HepG2 (cell line): ENCODE data around the gene DDHD1. TPM values are rescaled to one million over a fixed set of nuclear protein-coding genes. Genes with fewer than 3 reads are reported as not detected.

Source experiments
- ATAC-seq: fragments of 200-7000 bp; cut with Tn5 transposase; 3 replicates; pipeline ENCODE4 v1.9.1; 2020; ENCODE audit warnings: mild to moderate bottlenecking, moderate library complexity
- BruUV-seq: library from RNA; stranded (reverse); fragments of 400-500 nt; replicated peaks from 2 replicates; lab custom pipeline; 2021; lab: Mats Ljungman, UMichigan
- CTCF ChIA-PET: fragments of 300-600 bp; formaldehyde crosslinking; extraction: SDS; loops from one replicate; lab custom pipeline; 2021; ENCODE audit warnings: low total read pairs, inconsistent platforms, low intra/inter-chr PET ratio; lab: Yijun Ruan, JAX
- POLR2A ChIA-PET: fragments of 350-600 bp; sonication (Branson Sonifier 250); formaldehyde crosslinking; loops from one replicate; lab custom pipeline; 2020; ENCODE audit warnings: antibody characterized with exemption, inconsistent platforms; lab: Yijun Ruan, JAX
- DNase-seq: peaks from one replicate; pipeline ENCODE4 v3.0.0-alpha.2; 2015; ENCODE audit warnings: low spot score
- FAIRE-seq: peaks from 3 replicates; lab custom pipeline; 2011; peaks lifted over from hg19 to GRCh38; lab: Jason Lieb, UNC
- H2AFZ ChIP-seq: one replicate; pipeline ENCODE4 v1.6.1; 2011; ENCODE audit warnings: low read length, inconsistent platforms
- H3K27ac ChIP-seq: fragments of 300-600 bp; 3 replicates; pipeline ENCODE4 v1.8.0; 2011; ENCODE audit warnings: mixed run types, mild to moderate bottlenecking, mixed read lengths, low read length, inconsistent platforms; ENCODE audit not compliant: insufficient read depth; ENCODE audit errors: extremely low read length
- H3K27me3 ChIP-seq, 2 experiments: fragments of 200-600 bp in 1 of 2; 2 replicates in 1 of 2; 3 replicates in 1 of 2; pipeline versions ENCODE4 v1.6.0 to v1.8.0; 2011; ENCODE audit warnings: low read length in 2 of 2, mild to moderate bottlenecking in 2 of 2, moderate library complexity in 2 of 2, inconsistent platforms in 1 of 2; ENCODE audit not compliant: insufficient read depth in 2 of 2, control insufficient read depth in 1 of 2
- H3K36me3 ChIP-seq, 2 experiments: fragments of 200-600 bp in 1 of 2; replicated peaks in 1 of 2; 2 replicates in 1 of 2; 3 replicates in 1 of 2; pipeline versions ENCODE4 v1.5.1 to v1.8.0; 2011; ENCODE audit warnings: low read length in 2 of 2, inconsistent platforms in 1 of 2; ENCODE audit not compliant: insufficient read depth in 2 of 2, control insufficient read depth in 1 of 2
- H3K4me1 ChIP-seq: 2 replicates; pipeline ENCODE4 v1.5.1; 2012; ENCODE audit warnings: low read length, inconsistent platforms; ENCODE audit not compliant: insufficient read depth
- H3K4me2 ChIP-seq: 2 replicates; pipeline ENCODE4 v1.6.0; 2011; ENCODE audit warnings: low read depth, low read length, inconsistent platforms
- H3K4me3 ChIP-seq, 3 experiments: fragments of 200-600 bp in 1 of 3; sonication (generic), shearing (Covaris generic) in 1 of 3; replicated peaks in 1 of 3; 2 replicates each; pipeline ENCODE4 v1.5.1; 2011 to 2016; ENCODE audit warnings: low read length in 3 of 3, inconsistent platforms in 2 of 3, low read depth in 2 of 3, mild to moderate bottlenecking in 2 of 3, control low read depth in 1 of 3, mixed read lengths in 1 of 3; ENCODE audit not compliant: insufficient read depth in 1 of 3
- H3K79me2 ChIP-seq: one replicate; pipeline ENCODE4 v1.6.1; 2011; ENCODE audit warnings: low read length, inconsistent platforms; ENCODE audit not compliant: insufficient read depth
- H3K9ac ChIP-seq: 2 replicates; pipeline ENCODE4 v1.6.0; 2011; ENCODE audit warnings: mild to moderate bottlenecking, low read depth, low read length, inconsistent platforms; ENCODE audit not compliant: insufficient read depth
- H3K9me3 ChIP-seq: 2 replicates; pipeline ENCODE4 v1.5.1; 2012; ENCODE audit warnings: mild to moderate bottlenecking, low read length
- H4K20me1 ChIP-seq: 2 replicates; pipeline ENCODE4 v1.6.0; 2011; ENCODE audit warnings: inconsistent platforms, mild to moderate bottlenecking, low read length, moderate library complexity; ENCODE audit not compliant: insufficient read depth
- CCAR2 ChIP-seq: fragments of 200-400 bp; formaldehyde crosslinking; optimal IDR thresholded peaks from 2 replicates; pipeline ENCODE3; 2018; ENCODE audit warnings: low read depth, mild to moderate bottlenecking, low read length, moderate library complexity
- RAD21 ChIP-seq: fragments of 450-650 bp; formaldehyde crosslinking; IDR thresholded peaks from 2 replicates; pipeline ENCODE4 v1.5.0; 2020; ENCODE audit warnings: mild to moderate bottlenecking
- RNF2 ChIP-seq: fragments of 450-650 bp; conservative IDR thresholded peaks from 2 replicates; pipeline ENCODE4 v1.6.1; 2016; ENCODE audit warnings: low read depth
- STAG1 ChIP-seq: sonication (generic); formaldehyde crosslinking; IDR thresholded peaks from 2 replicates; pipeline ENCODE4 v1.4.0; 2020; ENCODE audit warnings: missing genetic modification reagents
- ZBTB34 ChIP-seq: sonication (generic); formaldehyde crosslinking; IDR thresholded peaks from 2 replicates; pipeline ENCODE4 v1.8.0; 2022; ENCODE audit warnings: mild to moderate bottlenecking, missing genetic modification reagents
- ZNF318 ChIP-seq: sonication (generic); formaldehyde crosslinking; IDR thresholded peaks from 2 replicates; pipeline ENCODE4 v1.4.0; 2020; ENCODE audit warnings: mild to moderate bottlenecking, missing genetic modification reagents
- ZNF496 ChIP-seq: sonication (generic); formaldehyde crosslinking; IDR thresholded peaks from 2 replicates; pipeline ENCODE4 v1.8.1; 2023; ENCODE audit warnings: mild to moderate bottlenecking, moderate library complexity, missing genetic modification reagents; ENCODE audit not compliant: insufficient replicate concordance
- ZNF512B ChIP-seq: sonication (generic); formaldehyde crosslinking; IDR thresholded peaks from 2 replicates; pipeline ENCODE4 v1.5.1; 2020; ENCODE audit warnings: missing genetic modification reagents, mild to moderate bottlenecking, borderline replicate concordance
- ZNF569 ChIP-seq: sonication (generic); formaldehyde crosslinking; IDR thresholded peaks from 2 replicates; pipeline ENCODE4 v1.5.0; 2020; ENCODE audit warnings: mild to moderate bottlenecking, missing genetic modification reagents, moderate library complexity, borderline replicate concordance
- ZNF713 ChIP-seq: sonication (generic); formaldehyde crosslinking; IDR thresholded peaks from 2 replicates; pipeline ENCODE4 v1.4.0; 2020; ENCODE audit warnings: mild to moderate bottlenecking, missing genetic modification reagents
- ZNF782 ChIP-seq: sonication (generic); formaldehyde crosslinking; IDR thresholded peaks from 2 replicates; pipeline ENCODE4 v1.4.0; 2020; ENCODE audit warnings: missing genetic modification reagents, mild to moderate bottlenecking, borderline replicate concordance
- WGBS: methylation state at CpG from one replicate; pipeline ENCODE4 v1.1.6; 2017; ENCODE audit warnings: low lambda C conversion rate; 5-methylcytosine and 5-hydroxymethylcytosine counted together
- in situ Hi-C: cut with HindIII; loops from 2 replicates; pipeline ENCODE4 v1.10.0; 2017; ENCODE audit warnings: low pct_unique_long_range_greater_than_20kb; ENCODE audit not compliant: extremely low pct_ligation_motif_present
- intact Hi-C: fragments of 100-400 bp; cut with micrococcal nuclease; formaldehyde crosslinking; loops from one replicate; pipeline ENCODE4 v1.10.0; 2022; ENCODE audit not compliant: unreplicated experiment
- polyA plus RNA-seq, 8 experiments: library from polyadenylated mRNA; depleted of rRNA in 3 of 8; stranded (reverse) in 7 of 8; unstranded in 1 of 8; fragments of >200 nt; fragmentation: Illumina TruSeq in 4 of 8; extraction: Trizol in 4 of 8; gene quantifications; 2 replicates each; pipeline versions ENCODE4 v1.2.1 to v1.2.3, GENCODE V29; 2011 to 2016; ENCODE audit warnings: low read depth in 4 of 8, missing spikeins in 1 of 8, mixed read lengths in 1 of 8; ENCODE audit not compliant: insufficient read depth in 1 of 8
- total RNA-seq, 5 experiments: library from RNA; depleted of rRNA; stranded (reverse); fragments of >200 nt; fragmentation: Illumina TruSeq; extraction: Trizol; gene quantifications; 2 replicates each; pipeline ENCODE4 v1.2.3, GENCODE V29; 2016; ENCODE audit warnings: low read depth in 1 of 5

DDHD1 gene
- total and polyA plus RNA-seq, 2 of the 13 experiments (the other 11 are each of a cell fraction or from before 2014, with no cell fraction given): 4.6 to 8.3 TPM

GRCh38 chr14:53060046-53060445, 93.1 kb downstream of the DDHD1 start (continued):
- TF ChIP-seq ZBTB34 (no peak), CCAR2 (no peak), ZNF512B (no peak)

GRCh38 chr14:53055003-53055402, 98.1 kb downstream of the DDHD1 start:
- H3K36me3 ChIP-seq: peaks cover 2 to 4% of the 10 kb centered on the region in 2 experiments; a peak in 1 of 5 replicates
- BruUV-seq: no TSS peak
- 15% methylated on average over 1 of the region's 1 CpG for WGBS
- peak; percentile 67 for FAIRE-seq
- H2AFZ ChIP-seq: no peak overlapping the region
- H4K20me1 ChIP-seq: no peaks in the 10 kb centered on the region
- H3K27me3 ChIP-seq: no peaks in the 10 kb centered on the region
- in situ Hi-C loops: no loop called here
- H3K27ac ChIP-seq: no peak overlapping the region
- H3K79me2 ChIP-seq: no peaks in the 10 kb centered on the region
- no peaks in the 10 kb centered on the region for H3K9me3 ChIP-seq
- intact Hi-C loops: loop anchor here (1.0 to 10.0 kb wide), 3 partner anchors 94 to 250 kb away; no protein-coding TSS in a partner anchor
- no peak overlapping the region for H3K4me2 ChIP-seq
- H3K9ac ChIP-seq: no peak overlapping the region
- no peak overlapping the region for H3K4me3 ChIP-seq
- peak; percentile 38 for DNase-seq
- H3K4me1 ChIP-seq: no peaks in the 10 kb centered on the region
- ATAC-seq: peak; percentile 65
- POLR2A ChIA-PET: interaction anchor here (0.9 kb wide), 1 partner anchor 94 kb away, joined by 3 read pairs; no protein-coding TSS in a partner anchor
- CTCF ChIA-PET: no interaction called here
- peak; percentile 77 for TF ChIP-seq STAG1 (CRISPR knock-in tag)
- TF ChIP-seq RNF2: no peak
- TF ChIP-seq ZNF569 (CRISPR knock-in tag): no peak
- no peak for TF ChIP-seq ZNF496 (CRISPR knock-in tag)
- peak; percentile 35; the same call in 1 of the 2 replicates for TF ChIP-seq RAD21 (CRISPR knock-in tag)
- no peak for TF ChIP-seq ZNF713 (CRISPR knock-in tag)
- TF ChIP-seq ZNF782 (CRISPR knock-in tag): no peak
- TF ChIP-seq ZNF318 (CRISPR knock-in tag): no peak
